ENCODE measurements around the gene KRTAP10-1. TPM values are rescaled to one million over a fixed set of nuclear protein-coding genes. Genes with fewer than 3 reads are reported as not detected.
"Not testable (repeated sequence)": the region's sequence is repeated elsewhere in the genome, so short reads cannot be mapped to it uniquely, and the experiment has no call there.

Gene KRTAP10-1
- total RNA-seq, 2 experiments from 2014 or later = not detected

DNA sequence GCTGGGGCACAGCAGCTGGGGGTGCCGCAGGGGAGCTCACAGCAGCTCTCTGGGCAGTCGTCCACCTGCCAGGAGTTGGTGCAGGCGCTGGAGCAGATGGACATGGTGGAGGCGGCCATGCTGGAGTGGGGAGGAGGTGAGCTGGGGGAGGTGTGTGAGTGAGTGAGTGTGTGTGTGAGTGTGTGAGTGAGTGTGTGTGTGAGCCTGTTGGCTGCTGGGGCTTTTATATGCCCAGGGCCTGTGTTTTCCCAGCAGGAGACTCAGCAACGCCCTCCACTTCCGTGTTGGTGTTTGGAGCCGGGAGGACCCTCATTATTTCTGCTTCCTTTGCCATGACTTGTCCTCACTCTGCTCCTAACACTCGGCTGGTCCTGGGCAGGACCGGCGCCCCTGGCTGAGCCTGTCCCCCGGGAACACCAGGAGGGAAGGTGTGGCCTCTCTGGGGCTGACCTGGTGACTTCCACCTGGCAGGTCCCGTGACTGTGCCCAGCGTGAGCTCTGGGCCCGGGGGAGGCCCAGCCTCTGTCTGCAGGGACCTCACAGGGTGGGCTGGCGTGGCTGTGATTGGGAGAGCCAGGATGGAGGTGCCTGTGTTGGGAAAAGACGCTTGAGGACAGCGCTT, 11.5 kb upstream of the KRTAP10-1 start, which contains the start of gene KRTAP10-2:
TSS of gene KRTAP10-2 (minus strand) at position 166 of the 622 bp plus-strand sequence. CDS start at position 119, 47 bp downstream.
- CTCF ChIA-PET = no interaction called here

DNA sequence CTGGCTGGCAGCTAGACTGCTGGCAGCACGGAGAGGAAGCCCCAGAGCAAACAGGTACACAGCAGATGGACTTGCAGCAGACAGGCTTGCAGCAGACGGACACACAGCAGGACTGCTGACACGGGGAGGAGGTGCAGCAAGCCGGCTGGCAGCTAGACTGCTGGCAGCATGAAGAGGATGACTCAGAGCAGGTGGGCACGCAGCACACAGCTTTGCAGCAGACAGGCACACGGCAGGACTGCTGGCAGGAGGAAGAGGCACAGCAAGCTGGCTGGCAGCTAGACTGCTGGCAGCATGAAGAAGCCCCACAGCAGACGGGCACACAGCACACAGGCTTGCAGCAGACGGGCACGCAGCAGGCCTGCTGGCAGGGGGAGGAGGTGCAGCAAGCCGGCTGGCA, 10.8 kb upstream of the KRTAP10-1 start:
- Mint-ChIP-seq H3K27ac (no peak overlapping the region), H3K9me3 (peaks cover 18% of the 10 kb centered on the region), H3K27me3 (no peaks in the 10 kb centered on the region), H3K36me3 (ENCODE audit: low read depth) (peaks cover 13% of the 10 kb centered on the region), H3K4me3 (no peak overlapping the region), H3K4me1 (ENCODE audit: low read depth) (peaks cover 28% of the 10 kb centered on the region)
- ATAC-seq (no peak), DNase-seq (no peak)
- TF ChIP-seq, protein P1, sequence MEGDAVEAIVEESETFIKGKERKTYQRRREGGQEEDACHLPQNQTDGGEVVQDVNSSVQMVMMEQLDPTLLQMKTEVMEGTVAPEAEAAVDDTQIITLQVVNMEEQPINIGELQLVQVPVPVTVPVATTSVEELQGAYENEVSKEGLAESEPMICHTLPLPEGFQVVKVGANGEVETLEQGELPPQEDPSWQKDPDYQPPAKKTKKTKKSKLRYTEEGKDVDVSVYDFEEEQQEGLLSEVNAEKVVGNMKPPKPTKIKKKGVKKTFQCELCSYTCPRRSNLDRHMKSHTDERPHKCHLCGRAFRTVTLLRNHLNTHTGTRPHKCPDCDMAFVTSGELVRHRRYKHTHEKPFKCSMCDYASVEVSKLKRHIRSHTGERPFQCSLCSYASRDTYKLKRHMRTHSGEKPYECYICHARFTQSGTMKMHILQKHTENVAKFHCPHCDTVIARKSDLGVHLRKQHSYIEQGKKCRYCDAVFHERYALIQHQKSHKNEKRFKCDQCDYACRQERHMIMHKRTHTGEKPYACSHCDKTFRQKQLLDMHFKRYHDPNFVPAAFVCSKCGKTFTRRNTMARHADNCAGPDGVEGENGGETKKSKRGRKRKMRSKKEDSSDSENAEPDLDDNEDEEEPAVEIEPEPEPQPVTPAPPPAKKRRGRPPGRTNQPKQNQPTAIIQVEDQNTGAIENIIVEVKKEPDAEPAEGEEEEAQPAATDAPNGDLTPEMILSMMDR (IDR thresholded peaks at IDR 0.05) = no peak
- intact Hi-C loops (cut with micrococcal nuclease) = no loop called here
- POLR2A ChIA-PET = no interaction called here
- CTCF ChIA-PET = no interaction called here

More for the DNA sequence above, 11.5 kb upstream of the KRTAP10-1 start, which contains the start of gene KRTAP10-2:
- TF ChIP-seq, protein P1 (IDR thresholded peaks at IDR 0.05) = no peak
- Mint-ChIP-seq H3K4me1 (ENCODE audit: low read depth) (peaks cover 28% of the 10 kb centered on the region), H3K4me3 (no peak within 1 kb of the TSS), H3K36me3 (ENCODE audit: low read depth) (peaks cover 13% of the 10 kb centered on the region), H3K27ac (no peak within 1 kb of the TSS), H3K9me3 (peaks cover 18% of the 10 kb centered on the region), H3K27me3 (no peaks in the 10 kb centered on the region)
- intact Hi-C loops (cut with micrococcal nuclease) = no loop called here
- POLR2A ChIA-PET = no interaction called here
- ATAC-seq = no peak
- no peak for DNase-seq

DNA sequence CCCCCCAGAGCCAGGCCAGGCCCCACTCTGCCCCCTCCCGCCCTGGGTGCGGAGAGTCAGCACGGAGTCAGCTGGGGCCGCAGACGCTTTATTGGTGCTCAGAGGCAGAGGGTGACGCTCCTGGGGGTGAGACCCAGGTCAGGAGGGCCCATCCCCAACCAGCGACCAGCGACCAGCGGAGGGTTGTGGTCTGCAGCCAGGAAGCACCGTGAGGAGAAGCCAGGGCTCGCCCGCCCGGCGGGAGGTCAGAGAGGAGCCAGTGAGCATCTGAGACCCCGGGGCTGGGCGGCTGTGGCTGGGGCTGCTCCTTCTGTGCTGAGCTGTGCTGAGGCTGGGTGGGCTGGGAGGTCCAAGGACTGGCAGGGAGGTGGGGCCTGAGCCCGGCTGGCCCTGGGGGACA, 10.3 kb upstream of the KRTAP10-1 start:
- DNase-seq; ATAC-seq; POLR2A ChIA-PET; H3K4me3 Mint-ChIP-seq; CTCF ChIA-PET; H3K27ac Mint-ChIP-seq; H3K27me3 Mint-ChIP-seq; intact Hi-C loops (cut with micrococcal nuclease): not testable (repeated sequence)
- H3K9me3 Mint-ChIP-seq = peaks cover 21% of the 10 kb centered on the region
- peaks cover 18% of the 10 kb centered on the region for H3K36me3 Mint-ChIP-seq (ENCODE audit: low read depth)
- peaks cover 28% of the 10 kb centered on the region for H3K4me1 Mint-ChIP-seq (ENCODE audit: low read depth)

DNA sequence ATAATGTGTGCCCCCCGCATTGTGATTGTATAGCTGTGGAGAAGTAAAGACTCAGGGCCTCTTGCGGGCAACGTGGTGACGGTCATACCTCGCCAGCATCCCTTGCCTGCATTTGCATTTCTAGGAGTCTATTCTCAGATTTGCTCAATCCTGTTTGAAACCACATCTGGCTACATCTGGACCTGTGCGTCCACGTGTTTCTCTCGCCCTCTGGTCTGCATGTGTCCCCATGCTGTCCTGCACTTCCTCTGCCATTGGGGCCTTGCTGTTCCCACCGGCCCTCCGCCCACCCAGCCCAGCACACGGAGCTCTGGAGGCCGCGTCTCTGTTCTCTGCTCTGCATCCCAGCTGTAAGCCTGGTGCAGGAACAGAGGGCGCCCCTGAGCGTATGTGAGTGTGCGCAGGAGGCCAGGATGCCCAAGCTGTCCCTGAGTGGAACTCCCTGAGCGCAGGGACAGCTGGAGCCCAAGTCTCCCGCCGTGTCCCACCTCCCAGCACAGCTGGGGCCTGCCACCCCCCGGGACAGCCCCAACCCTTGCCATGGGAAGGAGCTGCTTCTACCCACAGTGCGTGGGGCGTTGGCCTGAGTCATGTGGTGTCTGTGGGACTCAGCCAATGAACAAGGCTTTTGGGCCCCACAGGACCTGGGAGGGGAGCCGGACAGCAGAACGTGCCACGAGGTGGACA, 9.7 kb upstream of the KRTAP10-1 start:
- TF ChIP-seq, protein P1 (IDR thresholded peaks at IDR 0.05) = no peak
- ChIA-PET CTCF (no interaction called here), POLR2A (no interaction called here)

DNA sequence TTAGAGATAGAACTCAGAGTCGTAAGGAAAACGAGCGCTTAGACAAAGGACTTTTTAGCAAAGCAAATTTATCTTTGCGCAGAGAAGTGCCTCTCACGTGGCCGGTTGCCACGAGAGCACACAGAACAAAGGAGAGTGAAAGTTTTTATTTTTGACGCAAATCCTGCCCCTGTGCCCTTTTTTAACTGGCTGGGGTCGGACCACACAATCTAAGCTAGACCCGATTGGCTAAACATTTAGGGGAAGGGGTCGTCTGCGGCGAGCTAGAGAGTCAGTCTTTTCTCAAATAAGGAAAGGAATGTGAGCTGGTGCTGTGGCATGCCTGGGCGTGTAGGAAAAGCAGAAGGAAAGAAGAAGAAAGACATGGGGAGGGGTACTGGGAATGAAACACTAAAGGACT, 8.9 kb upstream of the KRTAP10-1 start:
- ATAC-seq (no peak), DNase-seq (no peak)
- Mint-ChIP-seq H3K9me3 (peaks cover 22% of the 10 kb centered on the region), H3K4me1 (ENCODE audit: low read depth) (peaks cover 28% of the 10 kb centered on the region), H3K4me3 (no peak overlapping the region), H3K27ac (no peak overlapping the region), H3K36me3 (ENCODE audit: low read depth) (peaks cover 19% of the 10 kb centered on the region), H3K27me3 (no peaks in the 10 kb centered on the region)
- intact Hi-C loops (cut with micrococcal nuclease) = no loop called here
- TF ChIP-seq, protein P1 (IDR thresholded peaks at IDR 0.05) = no peak
- ChIA-PET POLR2A (no interaction called here), CTCF (no interaction called here)

More for the DNA sequence above, 9.7 kb upstream of the KRTAP10-1 start:
- Mint-ChIP-seq H3K9me3 (peaks cover 22% of the 10 kb centered on the region), H3K4me1 (ENCODE audit: low read depth) (peaks cover 28% of the 10 kb centered on the region), H3K36me3 (ENCODE audit: low read depth) (peaks cover 19% of the 10 kb centered on the region), H3K27ac (no peak overlapping the region), H3K4me3 (no peak overlapping the region), H3K27me3 (no peaks in the 10 kb centered on the region)
- ATAC-seq (no peak), DNase-seq (no peak)
- intact Hi-C loops (cut with micrococcal nuclease) = no loop called here
